Lower leg skin (tissue), 4 donors: ENCODE measurements around the gene CCDC33. TPM values are rescaled to one million over a fixed set of nuclear protein-coding genes. Genes with fewer than 3 reads are reported as not detected.

Experiments used
- DNase-seq, 2 donors: peaks; one replicate each; pipeline ENCODE4 v3.0.0-alpha.2; 2019; ENCODE audit warnings: low spot score in 2 of 2
- H3K4me3 ChIP-seq: fragments of 200-600 bp; sonication (generic); 2 replicates; pipeline ENCODE4 v1.5.1; 2017; ENCODE audit warnings: mild to moderate bottlenecking, low read depth; ENCODE audit not compliant: poor library complexity, severe bottlenecking
- POLR2A ChIP-seq, 2 donors: fragments of 450-650 bp; IDR thresholded peaks; one replicate each; pipeline ENCODE4 v1.6.1; 2016 to 2017; ENCODE audit warnings: antibody characterized with exemption in 2 of 2, mild to moderate bottlenecking in 1 of 2, moderate library complexity in 1 of 2
- whole genome bisulfite sequencing, 2 donors: methylation state at CpG; one replicate each; pipeline ENCODE4 v1.1.5; 2018; 5-methylcytosine and 5-hydroxymethylcytosine counted together
- intact Hi-C: fragments of 100-400 bp; cut with DNase I; formaldehyde crosslinking; loops from one replicate; pipeline ENCODE4 v1.15.0; 2023; ENCODE audit warnings: low total_unique reads
- total RNA-seq, 4 donors: library from RNA; depleted of rRNA; stranded (reverse); fragments of >200 nt; gene quantifications; one replicate each; pipeline ENCODE4 v1.1.0, GENCODE V29; 2016
- TF ChIP-seq, protein P1 (sequence below), 3 donors: fragments of 450-650 bp; IDR thresholded peaks; one replicate each; pipeline ENCODE4 v1.5.1; 2016; ENCODE audit warnings: antibody characterized with exemption in 3 of 3, mild to moderate bottlenecking in 3 of 3, moderate library complexity in 2 of 3

Gene CCDC33
- total RNA-seq, 4 donors from 2014 or later: not detected

DNA sequence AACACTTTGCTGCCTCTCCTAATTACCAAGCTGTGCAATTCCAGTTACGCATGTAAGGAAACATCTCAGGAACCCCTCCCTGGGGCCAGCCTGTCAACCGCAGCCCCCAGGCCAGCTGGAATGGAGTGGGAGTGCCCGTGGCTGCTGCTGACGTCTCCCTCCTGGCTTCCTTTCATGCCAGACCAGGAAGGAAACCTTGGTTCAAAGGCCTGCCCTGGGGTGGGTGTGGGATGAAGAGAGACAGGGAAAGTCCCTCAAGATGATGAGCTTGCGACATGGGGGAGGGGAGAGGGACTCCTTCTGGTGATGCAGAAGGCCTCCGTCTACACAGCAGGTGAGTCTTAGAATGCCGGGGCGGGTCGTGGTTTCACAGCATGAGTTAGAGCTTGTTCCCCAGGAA lies 142.7 kb downstream of the CCDC33 start:
- TF ChIP-seq, protein P1, sequence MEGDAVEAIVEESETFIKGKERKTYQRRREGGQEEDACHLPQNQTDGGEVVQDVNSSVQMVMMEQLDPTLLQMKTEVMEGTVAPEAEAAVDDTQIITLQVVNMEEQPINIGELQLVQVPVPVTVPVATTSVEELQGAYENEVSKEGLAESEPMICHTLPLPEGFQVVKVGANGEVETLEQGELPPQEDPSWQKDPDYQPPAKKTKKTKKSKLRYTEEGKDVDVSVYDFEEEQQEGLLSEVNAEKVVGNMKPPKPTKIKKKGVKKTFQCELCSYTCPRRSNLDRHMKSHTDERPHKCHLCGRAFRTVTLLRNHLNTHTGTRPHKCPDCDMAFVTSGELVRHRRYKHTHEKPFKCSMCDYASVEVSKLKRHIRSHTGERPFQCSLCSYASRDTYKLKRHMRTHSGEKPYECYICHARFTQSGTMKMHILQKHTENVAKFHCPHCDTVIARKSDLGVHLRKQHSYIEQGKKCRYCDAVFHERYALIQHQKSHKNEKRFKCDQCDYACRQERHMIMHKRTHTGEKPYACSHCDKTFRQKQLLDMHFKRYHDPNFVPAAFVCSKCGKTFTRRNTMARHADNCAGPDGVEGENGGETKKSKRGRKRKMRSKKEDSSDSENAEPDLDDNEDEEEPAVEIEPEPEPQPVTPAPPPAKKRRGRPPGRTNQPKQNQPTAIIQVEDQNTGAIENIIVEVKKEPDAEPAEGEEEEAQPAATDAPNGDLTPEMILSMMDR (IDR thresholded peaks at IDR 0.05): no peak
- no peak for TF ChIP-seq POLR2A (IDR thresholded peaks at IDR 0.05)
- whole genome bisulfite sequencing, 2 donors: 18 to 25% methylated on average over 9 of the region's 9 CpGs
- intact Hi-C loops: loop anchor here (10.0 kb wide), 1 partner anchor 116 kb away; no protein-coding TSS in a partner anchor
- no peak overlapping the region for H3K4me3 ChIP-seq
- no peak for DNase-seq

DNA sequence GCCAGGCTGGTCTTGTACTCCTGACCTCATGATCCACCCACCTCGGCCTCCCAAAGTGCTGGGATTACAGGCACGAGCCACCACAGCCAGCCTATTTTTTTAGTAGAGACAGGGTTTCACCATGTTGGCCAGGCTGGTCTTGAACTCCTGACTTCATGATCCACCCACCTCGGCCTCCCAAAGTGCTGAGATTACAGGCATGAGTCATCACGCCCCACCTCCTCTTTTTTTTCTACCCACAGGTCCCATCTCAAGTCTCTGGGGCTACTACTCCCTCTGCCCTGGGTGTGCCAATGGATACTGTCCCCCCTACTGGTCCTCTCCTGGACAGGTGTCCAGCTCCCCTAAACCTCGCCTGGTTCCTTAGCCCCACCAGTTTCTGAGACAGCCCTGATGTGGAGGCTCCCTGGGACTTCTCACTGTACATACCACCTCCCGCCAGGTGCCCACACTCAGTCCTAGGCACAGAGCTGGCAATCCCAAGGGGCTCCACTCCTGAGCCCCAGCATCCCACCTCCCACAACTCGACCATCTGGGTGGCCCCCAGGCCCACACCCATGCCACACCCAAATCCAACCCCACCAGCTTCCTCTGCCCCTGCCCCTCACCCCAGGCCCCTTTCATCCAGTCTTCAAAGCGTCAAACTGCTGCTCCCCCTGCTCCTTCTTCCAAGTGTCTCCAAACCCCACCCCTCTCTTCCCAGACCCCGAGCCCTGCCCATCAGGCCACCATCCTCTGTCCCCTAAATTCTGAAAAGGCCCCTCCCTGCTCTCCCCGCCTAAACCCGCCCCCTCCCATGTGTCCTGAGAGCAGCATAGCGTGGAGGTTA lies 144.4 kb downstream of the CCDC33 start:
- no peak overlapping the region for H3K4me3 ChIP-seq
- intact Hi-C loops: loop anchor here (10.0 kb wide), 1 partner anchor 54 kb away; the partner anchor contains the start of gene SEMA7A
- 72 to 74% methylated on average over 12 of the region's 12 CpGs for WGBS, 2 donors
- no peak for TF ChIP-seq POLR2A (IDR thresholded peaks at IDR 0.05)
- TF ChIP-seq, protein P1 (IDR thresholded peaks at IDR 0.05): no peak
- DNase-seq: no peak

DNA sequence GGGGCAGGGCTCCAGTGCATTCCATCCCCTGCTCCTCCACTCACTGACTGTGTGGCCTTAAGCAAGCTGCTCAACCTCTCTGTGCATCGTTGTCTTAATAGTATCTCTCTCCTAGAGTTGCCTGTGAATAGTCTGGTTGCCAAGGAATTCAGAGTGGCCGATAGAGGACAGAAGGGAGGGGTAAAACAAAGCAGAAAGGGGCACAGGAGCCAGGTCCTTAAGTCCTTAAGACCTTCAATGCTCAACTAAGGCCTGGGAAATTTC lies 145.0 kb downstream of the CCDC33 start:
- TF ChIP-seq POLR2A (IDR thresholded peaks at IDR 0.05): no peak
- TF ChIP-seq, protein P1 (IDR thresholded peaks at IDR 0.05): no peak
- no peak overlapping the region for H3K4me3 ChIP-seq
- 66 to 70% methylated on average over 2 of the region's 2 CpGs for WGBS, 2 donors
- DNase-seq: no peak
- intact Hi-C loops: loop anchor here (10.0 kb wide), 1 partner anchor 54 kb away; the partner anchor contains the start of gene SEMA7A

- intact Hi-C loops: loop anchor here (10.0 kb wide), 1 partner anchor 53 kb away; the partner anchor contains the start of gene SEMA7A
- H3K4me3 ChIP-seq: no peak overlapping the region
- WGBS, 2 donors: 63 to 78% methylated on average over 5 of the region's 5 CpGs
- TF ChIP-seq, protein P1 (IDR thresholded peaks at IDR 0.05): no peak
- no peak for TF ChIP-seq POLR2A (IDR thresholded peaks at IDR 0.05)
- DNase-seq: no peak
Measured at GRCh38 chr15:74381481-74381880, 145.4 kb downstream of the CCDC33 start.

GRCh38 chr15:74382004-74382816 lies 146.1 kb downstream of the CCDC33 start:
- H3K4me3 ChIP-seq: no peak overlapping the region
- TF ChIP-seq, protein P1 (IDR thresholded peaks at IDR 0.05): peak in 1 of 3 donors; percentile 91
- TF ChIP-seq POLR2A (IDR thresholded peaks at IDR 0.05): no peak
- peak; percentile 65 to 97 for DNase-seq
- intact Hi-C loops: loop anchor here (10.0 kb wide), 1 partner anchor 53 kb away; the partner anchor contains the start of gene SEMA7A
- WGBS, 2 donors: 28 to 34% methylated on average over 12 of the region's 13 CpGs
